GM19328 (cell line): ENCODE data around the gene NAIP.
"Not testable (repeated sequence)": the region's sequence is repeated elsewhere in the genome, so short reads cannot be mapped to it uniquely, and the experiment has no call there.

Source experiments
- ATAC-seq: cut with Tn5 transposase; IDR thresholded peaks from one replicate; pipeline ENCODE4 v1.9.1; 2021; ENCODE audit warnings: mild to moderate bottlenecking, moderate library complexity; ENCODE audit not compliant: unreplicated experiment

NAIP gene, protein sequence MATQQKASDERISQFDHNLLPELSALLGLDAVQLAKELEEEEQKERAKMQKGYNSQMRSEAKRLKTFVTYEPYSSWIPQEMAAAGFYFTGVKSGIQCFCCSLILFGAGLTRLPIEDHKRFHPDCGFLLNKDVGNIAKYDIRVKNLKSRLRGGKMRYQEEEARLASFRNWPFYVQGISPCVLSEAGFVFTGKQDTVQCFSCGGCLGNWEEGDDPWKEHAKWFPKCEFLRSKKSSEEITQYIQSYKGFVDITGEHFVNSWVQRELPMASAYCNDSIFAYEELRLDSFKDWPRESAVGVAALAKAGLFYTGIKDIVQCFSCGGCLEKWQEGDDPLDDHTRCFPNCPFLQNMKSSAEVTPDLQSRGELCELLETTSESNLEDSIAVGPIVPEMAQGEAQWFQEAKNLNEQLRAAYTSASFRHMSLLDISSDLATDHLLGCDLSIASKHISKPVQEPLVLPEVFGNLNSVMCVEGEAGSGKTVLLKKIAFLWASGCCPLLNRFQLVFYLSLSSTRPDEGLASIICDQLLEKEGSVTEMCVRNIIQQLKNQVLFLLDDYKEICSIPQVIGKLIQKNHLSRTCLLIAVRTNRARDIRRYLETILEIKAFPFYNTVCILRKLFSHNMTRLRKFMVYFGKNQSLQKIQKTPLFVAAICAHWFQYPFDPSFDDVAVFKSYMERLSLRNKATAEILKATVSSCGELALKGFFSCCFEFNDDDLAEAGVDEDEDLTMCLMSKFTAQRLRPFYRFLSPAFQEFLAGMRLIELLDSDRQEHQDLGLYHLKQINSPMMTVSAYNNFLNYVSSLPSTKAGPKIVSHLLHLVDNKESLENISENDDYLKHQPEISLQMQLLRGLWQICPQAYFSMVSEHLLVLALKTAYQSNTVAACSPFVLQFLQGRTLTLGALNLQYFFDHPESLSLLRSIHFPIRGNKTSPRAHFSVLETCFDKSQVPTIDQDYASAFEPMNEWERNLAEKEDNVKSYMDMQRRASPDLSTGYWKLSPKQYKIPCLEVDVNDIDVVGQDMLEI (N-terminal part only)

DNA sequence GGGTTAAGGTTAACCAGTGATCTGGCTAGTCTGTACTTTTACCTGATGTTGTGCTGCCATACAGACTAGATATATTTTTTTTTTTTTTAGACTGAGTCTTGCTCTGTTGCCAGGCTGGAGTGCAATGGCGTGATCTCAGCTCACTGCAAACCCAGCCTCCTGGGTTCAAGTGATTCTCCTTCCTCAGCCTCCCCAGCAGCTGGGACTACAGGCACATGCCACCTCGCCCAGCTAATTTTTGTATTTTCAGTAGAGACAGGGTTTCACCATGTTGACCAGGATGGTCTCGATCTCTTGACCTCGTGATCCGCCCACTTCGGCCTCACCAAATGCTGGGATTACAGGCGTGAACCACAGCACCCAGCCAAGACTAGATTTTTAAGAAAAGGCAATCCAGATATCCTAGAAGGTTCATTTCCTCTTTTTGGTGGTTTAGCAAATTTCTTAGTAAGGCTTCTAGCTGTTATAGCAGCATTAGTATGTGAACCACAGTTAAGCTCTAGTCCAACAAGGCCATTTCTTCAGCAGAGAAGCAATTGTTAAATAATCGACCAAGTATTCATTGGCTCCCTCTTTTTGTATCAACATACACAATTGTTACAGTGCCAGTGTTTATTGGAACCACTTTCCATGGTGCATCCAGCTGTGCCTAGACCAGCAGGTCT, at the start of gene NAIP:
Gene NAIP (minus strand): TSS at position 51 of the 665 bp plus-strand sequence. CDS start 12,424 bp downstream, outside the sequence.
- not testable (repeated sequence) for ATAC-seq

DNA sequence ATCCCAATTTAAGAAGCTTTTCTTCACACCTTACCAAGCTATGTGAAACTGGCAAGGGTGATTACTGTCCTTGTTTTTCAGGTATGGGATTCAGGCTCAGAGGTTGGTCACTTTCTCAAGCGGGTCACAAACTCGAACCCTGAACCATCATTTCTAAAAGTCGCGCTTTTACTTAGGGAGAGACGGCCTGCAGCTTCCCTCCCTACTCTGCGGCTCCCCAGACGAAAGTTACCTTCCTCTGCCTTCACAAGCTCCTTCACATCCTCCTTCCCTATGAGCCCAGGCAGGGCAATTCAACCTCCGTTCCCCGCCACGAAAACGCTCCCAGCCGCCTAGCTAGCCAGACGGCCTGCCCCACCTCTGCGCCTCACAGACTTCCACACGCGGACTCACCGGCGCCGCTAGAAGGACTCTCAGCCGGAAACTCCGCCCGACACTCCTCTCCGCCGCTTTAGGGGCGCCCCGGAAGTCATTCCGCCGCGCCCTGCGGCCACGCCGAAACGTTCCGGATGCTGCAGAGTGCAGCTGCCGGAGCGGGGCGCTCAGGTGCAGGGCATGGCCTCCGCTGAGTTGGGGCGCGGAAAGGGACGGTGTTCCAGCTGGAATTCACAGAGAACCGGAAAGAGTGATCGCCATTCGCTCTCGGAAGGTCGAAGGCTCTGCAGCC, 42.3 kb upstream of the NAIP start, which contains the start of gene GTF2H2:
Gene GTF2H2 (minus strand): TSS at position 415 of the 667 bp plus-strand sequence. CDS start 4,913 bp downstream, outside the sequence.
- peak; percentile 93 for ATAC-seq

DNA sequence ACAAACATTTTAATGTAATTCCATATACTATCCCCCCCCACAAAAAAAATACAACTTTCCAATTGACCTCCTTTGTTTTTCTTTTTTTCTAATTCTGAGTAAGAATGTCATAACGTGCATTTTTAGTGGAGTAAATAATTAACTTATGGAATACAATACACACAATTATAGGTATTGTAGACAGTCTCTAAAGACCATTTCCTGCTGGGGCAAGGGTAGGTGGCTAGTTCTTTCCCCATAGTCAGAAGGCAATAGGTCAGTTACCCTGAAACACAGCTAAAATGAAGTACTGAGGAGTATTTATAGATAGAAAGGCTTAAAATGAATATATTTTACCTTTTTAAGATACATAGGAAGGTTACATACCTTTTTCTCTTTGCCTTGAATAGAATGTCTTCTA, 36.2 kb upstream of the NAIP start:
- not testable (repeated sequence) for ATAC-seq

DNA sequence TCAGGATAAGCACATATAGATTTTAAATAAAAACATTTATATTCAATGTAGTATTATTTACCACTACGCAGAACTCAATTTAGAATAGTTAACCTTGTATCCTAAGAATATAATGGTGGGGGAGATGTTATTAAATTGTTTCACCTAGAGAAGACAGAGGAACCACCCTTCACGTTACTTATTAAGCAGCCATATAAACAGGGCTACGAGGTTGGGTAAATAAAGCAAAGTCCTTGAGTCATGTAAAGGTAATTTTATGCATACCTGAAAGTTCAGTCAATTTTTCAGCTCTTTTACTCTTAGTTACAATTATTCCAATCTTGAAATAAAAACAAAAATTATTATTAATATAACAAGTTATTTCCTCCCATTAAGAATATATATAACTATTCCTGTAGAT, 34.3 kb upstream of the NAIP start:
- ATAC-seq: not testable (repeated sequence)

DNA sequence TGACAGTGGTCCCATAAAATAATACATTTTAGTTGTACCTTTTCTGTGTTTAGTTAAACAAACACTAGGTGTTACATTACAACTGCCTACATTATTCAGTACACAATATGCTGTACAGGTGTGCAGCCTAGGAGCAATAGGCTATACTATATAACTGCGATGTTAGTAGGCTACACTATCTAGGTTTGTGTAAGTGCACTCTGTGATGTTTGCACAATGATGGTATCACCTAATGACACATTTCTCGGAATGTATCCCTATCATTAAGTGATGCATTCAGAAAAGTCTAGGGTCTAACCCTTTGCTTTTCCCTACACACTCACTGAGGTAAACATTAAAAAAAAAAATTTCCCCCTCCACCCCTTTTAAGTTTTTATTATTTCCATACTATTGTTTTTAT, 19.7 kb upstream of the NAIP start:
- not testable (repeated sequence) for ATAC-seq

DNA sequence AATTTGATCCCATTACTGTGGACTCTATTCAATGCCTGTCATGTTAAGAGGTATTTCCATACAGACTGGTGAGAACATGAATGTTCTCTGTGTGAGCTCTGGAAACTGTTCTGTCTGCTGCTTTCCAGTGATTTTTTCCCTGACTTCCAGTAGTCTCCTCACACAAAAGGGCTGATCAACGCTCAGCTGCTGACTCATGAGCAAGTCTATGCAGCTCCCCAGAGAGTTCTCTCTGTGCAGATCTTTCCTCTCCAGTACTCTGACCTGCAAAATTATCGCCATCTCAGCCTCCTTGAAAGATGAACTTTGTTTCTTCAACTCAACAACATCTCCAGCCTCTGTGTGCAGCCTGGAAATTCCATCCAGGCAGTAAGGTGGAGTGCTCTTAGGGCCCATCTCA, 19.0 kb upstream of the NAIP start:
- not testable (repeated sequence) for ATAC-seq

DNA sequence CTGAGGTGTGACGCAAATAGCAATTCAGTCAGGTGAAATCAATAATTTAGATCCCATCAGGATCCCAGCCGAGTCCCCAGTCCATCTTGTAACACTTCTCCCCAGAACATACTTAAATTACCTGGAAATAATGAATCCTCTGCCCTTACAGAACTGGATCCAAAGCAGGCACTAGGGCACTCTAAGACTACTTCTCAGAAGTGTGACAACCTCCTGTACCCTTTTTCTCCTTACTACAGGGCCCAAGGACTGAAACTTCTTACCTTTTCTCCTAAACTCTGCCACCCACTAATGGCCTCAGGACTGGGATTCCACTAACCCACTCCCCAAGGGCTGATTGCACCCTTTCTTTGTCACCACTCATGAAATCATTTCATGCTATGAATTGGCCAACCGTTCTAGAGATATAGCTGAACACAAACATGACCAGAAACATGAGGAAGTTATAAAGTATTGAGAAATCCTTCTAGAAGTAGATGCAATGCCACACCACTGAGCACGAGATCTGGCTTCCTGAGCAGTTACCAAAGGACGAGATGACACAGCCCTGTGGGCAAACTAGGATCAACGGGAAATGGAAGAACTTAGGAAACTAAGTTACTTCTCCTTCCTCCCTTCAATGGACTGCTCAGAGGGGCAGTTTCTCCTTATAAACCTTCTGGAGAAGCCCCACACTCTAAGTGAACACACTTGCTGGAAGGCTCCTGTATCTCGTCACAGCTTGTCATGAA, 6.1 kb upstream of the NAIP start:
- ATAC-seq: not testable (repeated sequence)

DNA sequence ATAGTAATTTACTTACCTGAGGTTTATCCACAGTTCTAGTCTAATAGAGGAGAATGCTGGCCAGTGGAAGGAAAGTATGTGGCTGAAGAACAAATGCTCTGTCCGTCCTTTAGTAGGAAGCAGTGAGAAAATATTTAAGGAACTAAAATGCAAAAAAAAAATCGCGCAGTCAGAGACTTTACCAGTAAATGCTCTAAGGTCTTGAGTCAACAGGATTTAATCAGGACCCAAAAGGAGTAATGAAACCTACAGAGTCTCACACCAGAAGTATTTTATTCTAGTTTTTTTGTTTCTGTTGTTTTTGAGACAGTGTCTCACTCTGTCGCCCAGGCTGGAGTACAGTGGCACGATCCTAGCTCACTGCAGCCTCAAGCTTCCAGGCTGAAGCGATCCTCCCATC, 4.5 kb downstream of the NAIP start:
- ATAC-seq: not testable (repeated sequence)

DNA sequence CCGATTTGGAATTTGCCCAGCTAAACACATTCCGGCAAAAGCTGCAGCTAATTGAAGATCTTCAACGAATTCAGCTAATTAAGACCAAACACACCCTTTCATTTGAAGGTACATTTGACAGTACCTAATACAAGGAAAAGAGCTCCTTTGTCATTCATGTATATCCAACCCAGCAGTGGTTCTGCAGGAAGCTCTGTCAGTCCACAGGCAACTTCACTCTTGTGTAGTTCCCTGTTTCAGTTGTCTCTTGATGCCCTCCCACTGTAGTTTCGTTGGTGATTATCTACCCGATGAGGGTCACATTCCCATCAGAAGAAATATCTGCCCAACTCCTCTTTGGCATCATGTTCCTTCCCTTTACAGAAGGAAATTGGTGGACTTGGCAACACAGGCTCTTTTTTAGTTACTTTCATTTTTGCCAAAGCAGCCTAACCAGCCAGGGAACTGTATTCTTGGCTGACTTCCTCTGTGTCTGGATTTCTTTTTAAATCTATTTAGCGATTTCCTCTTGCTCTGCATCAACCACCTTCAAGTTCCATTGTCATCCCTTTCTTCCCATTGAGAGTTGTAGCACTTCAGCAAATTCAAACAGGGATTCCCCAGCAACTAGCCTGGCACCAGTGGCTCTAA, 6.6 kb downstream of the NAIP start:
- not testable (repeated sequence) for ATAC-seq

DNA sequence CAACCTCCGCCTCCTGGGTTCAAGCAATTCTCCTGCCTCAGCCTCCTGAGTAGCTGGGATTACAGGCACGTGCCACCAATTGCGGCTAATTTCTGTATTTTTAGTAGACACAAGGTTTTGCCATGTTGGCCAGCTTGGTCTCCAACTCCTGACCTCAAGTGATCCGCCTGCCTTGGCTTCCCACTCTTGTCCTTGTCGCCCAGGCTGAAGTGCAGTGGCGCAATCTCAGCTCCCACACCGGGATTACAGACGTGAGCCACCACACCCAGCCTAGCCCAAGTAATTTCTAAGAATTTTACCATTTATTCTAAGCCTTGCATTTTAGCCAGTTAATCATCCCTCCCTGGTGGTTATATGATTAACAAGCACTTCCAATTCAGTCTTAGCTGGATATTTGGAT, 11.0 kb downstream of the NAIP start:
- ATAC-seq: no peak

DNA sequence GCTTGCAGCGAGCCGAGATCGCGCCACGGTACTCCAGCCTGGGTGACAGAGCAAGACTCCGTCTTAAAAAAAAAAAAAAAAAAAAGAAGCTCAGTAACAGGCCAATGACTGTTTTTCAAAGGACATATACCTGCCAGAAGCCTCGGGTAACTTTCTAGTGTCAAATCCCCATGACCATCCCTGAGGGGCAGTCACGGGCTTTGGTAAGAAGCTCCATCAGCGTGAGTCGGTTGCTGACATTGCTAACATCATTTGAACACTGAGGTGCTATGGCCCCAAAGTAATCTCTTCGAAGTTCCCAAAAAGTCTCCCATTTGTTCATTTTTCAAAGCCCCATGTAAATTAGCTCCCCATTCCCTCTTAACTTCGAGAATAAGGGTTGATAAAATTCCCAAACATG, 11.6 kb downstream of the NAIP start:
- ATAC-seq: no peak

DNA sequence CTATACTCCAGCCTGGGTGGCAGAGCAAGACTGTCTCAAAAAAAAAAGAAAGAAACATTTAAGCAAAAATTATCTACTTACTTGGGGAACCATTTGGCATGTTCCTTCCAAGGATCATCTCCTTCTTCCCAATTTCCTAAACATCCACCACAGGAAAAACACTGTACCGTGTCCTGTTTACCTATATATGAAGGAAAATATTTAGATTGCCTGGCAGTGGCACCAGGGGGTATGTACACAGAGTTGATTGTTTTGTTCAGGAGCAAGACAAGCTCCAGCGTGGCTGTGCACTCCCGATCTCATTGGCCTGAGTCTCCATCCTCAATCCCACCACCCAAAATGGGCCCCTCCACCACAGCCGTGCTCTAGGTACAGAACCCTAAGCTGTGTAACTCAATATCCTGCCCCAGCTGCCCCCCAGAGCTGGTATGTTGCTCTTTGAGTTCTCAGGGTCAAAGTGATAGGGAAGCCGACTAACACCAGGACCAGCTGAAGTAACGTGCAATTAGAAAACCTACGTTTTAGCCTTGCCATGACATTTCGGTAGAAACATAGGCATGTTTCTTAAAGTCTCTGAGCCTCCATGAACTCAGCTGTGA, 13.8 kb downstream of the NAIP start:
- no peak for ATAC-seq

DNA sequence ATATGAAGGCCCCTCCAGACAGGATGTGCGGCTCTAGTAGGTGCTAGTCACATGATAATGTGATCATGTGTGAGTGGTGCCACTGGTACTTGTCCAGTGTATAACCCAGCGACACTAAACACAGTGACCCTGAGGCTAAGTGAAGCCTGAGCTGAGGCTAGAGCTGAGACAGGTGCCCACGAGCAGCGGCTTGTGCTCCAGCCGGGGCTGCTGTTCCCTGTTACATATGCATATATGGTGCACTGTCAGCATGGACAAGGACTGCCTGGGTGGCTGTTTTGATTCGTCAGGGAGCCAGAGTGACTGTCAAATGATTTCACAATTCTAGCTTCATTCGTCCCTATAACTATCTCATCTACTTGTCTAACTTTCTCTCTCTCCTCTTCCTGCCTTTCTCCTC, 18.2 kb downstream of the NAIP start:
- not testable (repeated sequence) for ATAC-seq

DNA sequence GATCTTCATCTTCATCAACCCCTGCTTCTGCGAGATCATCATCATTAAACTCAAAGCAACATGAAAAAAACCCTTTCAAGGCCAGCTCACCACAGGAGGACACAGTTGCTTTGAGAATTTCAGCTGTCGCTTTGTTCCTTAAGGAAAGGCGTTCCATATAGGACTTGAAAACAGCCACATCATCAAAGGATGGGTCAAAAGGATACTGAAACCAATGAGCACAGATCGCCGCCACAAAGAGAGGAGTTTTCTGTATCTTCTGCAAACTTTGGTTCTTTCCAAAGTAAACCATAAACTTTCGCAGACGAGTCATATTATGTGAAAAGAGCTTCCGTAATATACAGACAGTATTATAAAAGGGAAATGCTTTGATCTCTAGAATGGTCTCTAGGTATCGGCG, 40.3 kb downstream of the NAIP start:
- ATAC-seq: not testable (repeated sequence)

DNA sequence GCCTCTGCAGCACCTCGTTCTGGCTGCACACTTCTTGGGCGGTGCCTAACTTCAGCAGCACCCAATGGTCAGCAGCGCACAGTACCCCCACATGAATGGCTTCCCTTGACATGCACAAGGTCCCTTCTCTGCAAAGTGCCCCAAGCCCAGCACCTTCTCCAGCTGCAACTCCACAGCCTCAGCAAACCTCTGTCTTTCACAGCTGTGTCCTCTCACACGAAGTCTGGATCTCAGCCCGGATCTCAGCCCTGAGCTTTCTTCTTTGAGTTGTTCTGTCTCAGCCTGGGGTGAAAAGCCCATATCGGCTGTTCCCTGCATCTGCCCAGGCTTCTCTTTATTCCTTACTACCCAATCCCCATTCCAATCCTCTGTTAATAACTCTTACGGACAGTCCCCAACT, 57.9 kb downstream of the NAIP start:
- ATAC-seq: not testable (repeated sequence)

DNA sequence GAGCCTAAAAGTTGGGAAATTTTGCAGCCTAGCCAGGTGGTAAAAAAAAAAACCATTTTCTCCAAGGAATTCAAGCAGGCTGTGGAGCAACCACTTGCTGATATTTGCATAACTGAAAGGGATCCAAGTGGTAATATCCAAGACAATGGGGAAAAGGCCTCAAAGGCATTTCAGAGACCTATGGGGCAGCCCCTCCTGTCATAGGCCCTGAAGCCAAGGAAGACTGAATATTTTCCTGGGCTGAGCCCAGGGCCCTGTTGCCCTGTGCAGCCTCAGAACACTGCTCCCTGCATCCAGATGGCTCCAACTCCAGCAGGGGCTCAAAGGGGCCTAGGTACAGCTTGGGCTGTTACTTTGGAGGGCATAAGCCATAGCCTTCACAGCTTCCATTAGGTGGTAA, 60.6 kb downstream of the NAIP start:
- not testable (repeated sequence) for ATAC-seq

DNA sequence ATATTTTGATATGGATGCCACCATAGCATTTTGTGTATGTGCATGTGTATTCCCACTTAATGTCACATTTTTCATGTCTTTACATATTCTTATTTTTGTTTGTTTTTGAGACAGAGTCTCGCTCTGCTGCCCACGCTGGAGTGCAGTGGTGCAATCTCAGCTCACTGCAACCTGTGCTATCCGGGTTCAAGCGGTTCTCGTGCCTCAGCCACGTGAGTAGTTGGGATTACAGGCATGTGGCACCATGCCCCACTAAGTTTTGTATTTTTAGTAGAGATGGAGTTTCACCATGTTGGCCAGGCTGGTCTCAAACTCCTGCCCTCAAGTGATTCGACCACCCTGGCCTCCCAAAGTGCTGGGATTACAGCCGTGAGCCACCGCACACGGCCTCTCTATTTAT, 72.1 kb downstream of the NAIP start:
- not testable (repeated sequence) for ATAC-seq

DNA sequence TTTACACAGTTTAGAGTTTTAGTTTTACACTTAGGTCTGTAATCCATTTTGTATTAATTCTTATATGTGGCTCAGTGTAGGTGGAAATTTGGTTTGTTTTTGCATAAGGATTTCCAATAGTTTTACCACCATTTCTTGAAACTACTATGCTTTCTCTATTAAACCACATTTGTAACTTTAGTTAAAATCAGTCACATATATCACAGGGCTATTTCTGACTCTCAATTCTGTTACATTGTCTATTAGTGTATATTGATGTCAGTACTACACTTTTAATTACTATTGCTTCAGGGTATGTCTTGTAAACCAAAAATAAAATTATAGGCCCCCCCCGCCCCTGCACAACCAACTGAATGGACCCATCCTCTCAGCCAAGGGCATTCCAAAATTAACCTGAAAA, 92.6 kb downstream of the NAIP start:
- not testable (repeated sequence) for ATAC-seq
